Measurements from ENCODE around the gene ACR. TPM values are rescaled to one million over a fixed set of nuclear protein-coding genes. Genes with fewer than 3 reads are reported as not detected.
"Not testable (repeated sequence)": the region's sequence is repeated elsewhere in the genome, so short reads cannot be mapped to it uniquely, and the experiment has no call there.

The ACR gene
- total RNA-seq, 1 donor from 2014 or later, result 1.5 TPM

- DNase-seq (ENCODE audit: low spot score); ATAC-seq; intact Hi-C loops (cut with DNase I): not testable (repeated sequence)
These were observed 11.5 kb downstream of the ACR start for GRCh38 chr22:50749302-50750074.

GRCh38 chr22:50755251-50755650 lies 17.2 kb downstream of the ACR start:
- DNase-seq (ENCODE audit: low spot score); intact Hi-C loops (cut with DNase I); ATAC-seq: not testable (repeated sequence)

GRCh38 chr22:50756406-50756805 lies 18.4 kb downstream of the ACR start:
- ATAC-seq; DNase-seq (ENCODE audit: low spot score); intact Hi-C loops (cut with DNase I): not testable (repeated sequence)

- ATAC-seq; DNase-seq (ENCODE audit: low spot score); intact Hi-C loops (cut with DNase I): not testable (repeated sequence)
These were observed 19.0 kb downstream of the ACR start for GRCh38 chr22:50756949-50757491.

- ATAC-seq; intact Hi-C loops (cut with DNase I); DNase-seq (ENCODE audit: low spot score): not testable (repeated sequence)
These were observed 21.8 kb downstream of the ACR start for GRCh38 chr22:50759597-50760341.

GRCh38 chr22:50761829-50762228 lies 23.8 kb downstream of the ACR start:
- intact Hi-C loops (cut with DNase I); ATAC-seq; DNase-seq (ENCODE audit: low spot score): not testable (repeated sequence)

GRCh38 chr22:50764288-50764687 lies 26.3 kb downstream of the ACR start:
- DNase-seq (ENCODE audit: low spot score); ATAC-seq; intact Hi-C loops (cut with DNase I): not testable (repeated sequence)

GRCh38 chr22:50775132-50775531 lies 37.1 kb downstream of the ACR start:
- intact Hi-C loops (cut with DNase I); DNase-seq (ENCODE audit: low spot score): not testable (repeated sequence)
- ATAC-seq, result peak; percentile 64

- intact Hi-C loops (cut with DNase I); DNase-seq (ENCODE audit: low spot score); ATAC-seq: not testable (repeated sequence)
These were observed 39.6 kb downstream of the ACR start for GRCh38 chr22:50777631-50778030.

- ATAC-seq; intact Hi-C loops (cut with DNase I); DNase-seq (ENCODE audit: low spot score): not testable (repeated sequence)
These were observed 42.2 kb downstream of the ACR start for GRCh38 chr22:50780244-50780643.

- ATAC-seq; intact Hi-C loops (cut with DNase I); DNase-seq (ENCODE audit: low spot score): not testable (repeated sequence)
These were observed 44.2 kb downstream of the ACR start for GRCh38 chr22:50782253-50782652.

GRCh38 chr22:50783033-50783879 lies 45.3 kb downstream of the ACR start, which contains the start of gene RABL2B:
Gene RABL2B, minus strand, starts transcription at chr22:50783636. Its CDS starts 1,342 bp downstream, at chr22:50782294.
- DNase-seq (ENCODE audit: low spot score) (peak; percentile 92), ATAC-seq (peak; percentile 97)
- intact Hi-C loops (cut with DNase I), result not testable (repeated sequence)

GRCh38 chr22:50783880-50784276 lies 45.9 kb downstream of the ACR start:
- intact Hi-C loops (cut with DNase I); DNase-seq (ENCODE audit: low spot score); ATAC-seq: not testable (repeated sequence)

- DNase-seq (ENCODE audit: low spot score); intact Hi-C loops (cut with DNase I); ATAC-seq: not testable (repeated sequence)
These were observed 47.3 kb downstream of the ACR start for GRCh38 chr22:50785289-50785688.

GRCh38 chr22:50786936-50787335 lies 48.9 kb downstream of the ACR start:
- DNase-seq (ENCODE audit: low spot score); ATAC-seq; intact Hi-C loops (cut with DNase I): not testable (repeated sequence)
